ENCODE results near the gene CAMK2D.

DNA sequence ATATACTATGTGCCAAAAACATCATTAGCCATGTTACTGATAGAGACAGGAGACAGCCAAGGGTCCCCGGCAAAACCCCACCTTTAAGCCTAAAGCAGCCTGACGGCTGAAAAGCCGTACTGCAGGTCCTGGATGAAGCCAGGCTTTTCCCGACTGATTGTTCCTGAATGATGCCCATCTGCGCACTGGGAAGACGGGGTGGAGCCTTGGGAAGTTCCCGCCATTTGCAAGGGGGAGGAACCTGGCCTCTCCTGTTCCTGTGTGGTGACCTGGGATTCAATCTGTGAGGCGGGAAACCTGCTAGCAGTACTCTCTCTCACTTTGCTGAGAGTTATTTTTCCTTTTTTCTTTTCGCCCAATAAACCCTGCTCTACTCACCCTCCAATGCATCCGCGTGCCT is 15.1 kb upstream of the CAMK2D start:
- TF ChIP-seq, protein P1, sequence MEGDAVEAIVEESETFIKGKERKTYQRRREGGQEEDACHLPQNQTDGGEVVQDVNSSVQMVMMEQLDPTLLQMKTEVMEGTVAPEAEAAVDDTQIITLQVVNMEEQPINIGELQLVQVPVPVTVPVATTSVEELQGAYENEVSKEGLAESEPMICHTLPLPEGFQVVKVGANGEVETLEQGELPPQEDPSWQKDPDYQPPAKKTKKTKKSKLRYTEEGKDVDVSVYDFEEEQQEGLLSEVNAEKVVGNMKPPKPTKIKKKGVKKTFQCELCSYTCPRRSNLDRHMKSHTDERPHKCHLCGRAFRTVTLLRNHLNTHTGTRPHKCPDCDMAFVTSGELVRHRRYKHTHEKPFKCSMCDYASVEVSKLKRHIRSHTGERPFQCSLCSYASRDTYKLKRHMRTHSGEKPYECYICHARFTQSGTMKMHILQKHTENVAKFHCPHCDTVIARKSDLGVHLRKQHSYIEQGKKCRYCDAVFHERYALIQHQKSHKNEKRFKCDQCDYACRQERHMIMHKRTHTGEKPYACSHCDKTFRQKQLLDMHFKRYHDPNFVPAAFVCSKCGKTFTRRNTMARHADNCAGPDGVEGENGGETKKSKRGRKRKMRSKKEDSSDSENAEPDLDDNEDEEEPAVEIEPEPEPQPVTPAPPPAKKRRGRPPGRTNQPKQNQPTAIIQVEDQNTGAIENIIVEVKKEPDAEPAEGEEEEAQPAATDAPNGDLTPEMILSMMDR (IDR thresholded peaks at IDR 0.05; ENCODE audit: borderline replicate concordance, extremely low read depth, low read length, poor library complexity, severe bottlenecking): no peak
- no peak for TF ChIP-seq EZH2 (IDR thresholded peaks at IDR 0.05; ENCODE audit: borderline replicate concordance, low read depth, low read length, severe bottlenecking)

All from DND-41 (cell line).